Endodermal cell (in vitro differentiated cells): ENCODE measurements around the gene AQP7. TPM values are rescaled to one million over a fixed set of nuclear protein-coding genes. Genes with fewer than 3 reads are reported as not detected.
A peak's percentile ranks its signal among the peaks of the same experiment; 100 is the strongest.
"Not testable (repeated sequence)": the region's sequence is repeated elsewhere in the genome, so short reads cannot be mapped to it uniquely, and the experiment has no call there.

Experiments used
- DNase-seq: peaks from one replicate; pipeline ENCODE4 v3.0.0-alpha.2; 2017
- H3K27ac ChIP-seq: 2 replicates; pipeline ENCODE4 v1.5.1; 2013; ENCODE audit warnings: mild to moderate bottlenecking, low read depth, low read length, moderate library complexity
- H3K27me3 ChIP-seq: 2 replicates; pipeline ENCODE4 v1.6.1; 2013; ENCODE audit warnings: mild to moderate bottlenecking, low read length, moderate library complexity; ENCODE audit not compliant: insufficient read depth, control insufficient read depth, poor library complexity, severe bottlenecking
- H3K36me3 ChIP-seq: 2 replicates; pipeline ENCODE4 v1.7.0; 2013; ENCODE audit warnings: mild to moderate bottlenecking, low read length, moderate library complexity; ENCODE audit not compliant: control insufficient read depth, insufficient read depth
- H3K4me1 ChIP-seq: one replicate; pipeline ENCODE4 v1.7.0; 2013; ENCODE audit warnings: low read length; ENCODE audit not compliant: control insufficient read depth, insufficient read depth
- H3K4me3 ChIP-seq: 2 replicates; pipeline ENCODE4 v1.5.1; 2013; ENCODE audit warnings: mild to moderate bottlenecking, low read length, moderate library complexity
- H3K9ac ChIP-seq: 2 replicates; pipeline ENCODE4 v1.6.1; 2013; ENCODE audit warnings: mild to moderate bottlenecking, low read length, moderate library complexity; ENCODE audit not compliant: poor library complexity, severe bottlenecking; ENCODE audit errors: extremely low read depth
- H3K9me3 ChIP-seq: 2 replicates; pipeline ENCODE4 v1.6.1; 2013; ENCODE audit warnings: mild to moderate bottlenecking, low read length, moderate library complexity; ENCODE audit not compliant: control insufficient read depth
- H3K27ac Mint-ChIP-seq: 2 replicates; pipeline ENCODE4 v1.8.0; 2020; ENCODE audit warnings: mixed read lengths
- H3K27me3 Mint-ChIP-seq: 2 replicates; pipeline ENCODE4 v1.8.0; 2021; ENCODE audit warnings: mild to moderate bottlenecking, mixed read lengths; ENCODE audit not compliant: insufficient read depth
- H3K36me3 Mint-ChIP-seq: 2 replicates; pipeline ENCODE4 v1.8.0; 2020; ENCODE audit warnings: low read depth, mixed read lengths
- H3K4me1 Mint-ChIP-seq: 2 replicates; pipeline ENCODE4 v1.8.0; 2020; ENCODE audit warnings: mixed read lengths
- H3K4me3 Mint-ChIP-seq: 2 replicates; pipeline ENCODE4 v1.8.0; 2020; ENCODE audit warnings: mild to moderate bottlenecking, moderate library complexity, mixed read lengths
- H3K9me3 Mint-ChIP-seq: 2 replicates; pipeline ENCODE4 v1.8.0; 2020; ENCODE audit warnings: mild to moderate bottlenecking, mixed read lengths
- WGBS, 2 experiments: methylation state at CpG; one replicate each; pipeline versions ENCODE4 v1.1.5 to v1.1.7; 2013; ENCODE audit warnings: missing lambda C conversion rate in 2 of 2, mixed read lengths in 1 of 2; ENCODE audit not compliant: insufficient coverage in 1 of 2, insufficient read length in 1 of 2; 5-methylcytosine and 5-hydroxymethylcytosine counted together
- total RNA-seq, 2 donors: library from RNA; stranded (reverse); fragmentation: NEBNext Ultra II Directional in 1 of 2; extraction: Animal tissue kit (Norgen Biotek cat#: 25700) in 1 of 2; gene quantifications; 2 replicates in 1 of 2; 3 replicates in 1 of 2; pipeline ENCODE4 v1.2.1, GENCODE V29; 2021
- TF ChIP-seq, protein P1 (sequence below): fragments of 200-600 bp; sonication (generic); conservative IDR thresholded peaks from 2 replicates; pipeline ENCODE4 v1.5.0; 2021; ENCODE audit warnings: antibody characterized with exemption, mild to moderate bottlenecking

The AQP7 gene
- total RNA-seq, 2 donors from 2014 or later, result 0.38 TPM; not detected in 1

DNA sequence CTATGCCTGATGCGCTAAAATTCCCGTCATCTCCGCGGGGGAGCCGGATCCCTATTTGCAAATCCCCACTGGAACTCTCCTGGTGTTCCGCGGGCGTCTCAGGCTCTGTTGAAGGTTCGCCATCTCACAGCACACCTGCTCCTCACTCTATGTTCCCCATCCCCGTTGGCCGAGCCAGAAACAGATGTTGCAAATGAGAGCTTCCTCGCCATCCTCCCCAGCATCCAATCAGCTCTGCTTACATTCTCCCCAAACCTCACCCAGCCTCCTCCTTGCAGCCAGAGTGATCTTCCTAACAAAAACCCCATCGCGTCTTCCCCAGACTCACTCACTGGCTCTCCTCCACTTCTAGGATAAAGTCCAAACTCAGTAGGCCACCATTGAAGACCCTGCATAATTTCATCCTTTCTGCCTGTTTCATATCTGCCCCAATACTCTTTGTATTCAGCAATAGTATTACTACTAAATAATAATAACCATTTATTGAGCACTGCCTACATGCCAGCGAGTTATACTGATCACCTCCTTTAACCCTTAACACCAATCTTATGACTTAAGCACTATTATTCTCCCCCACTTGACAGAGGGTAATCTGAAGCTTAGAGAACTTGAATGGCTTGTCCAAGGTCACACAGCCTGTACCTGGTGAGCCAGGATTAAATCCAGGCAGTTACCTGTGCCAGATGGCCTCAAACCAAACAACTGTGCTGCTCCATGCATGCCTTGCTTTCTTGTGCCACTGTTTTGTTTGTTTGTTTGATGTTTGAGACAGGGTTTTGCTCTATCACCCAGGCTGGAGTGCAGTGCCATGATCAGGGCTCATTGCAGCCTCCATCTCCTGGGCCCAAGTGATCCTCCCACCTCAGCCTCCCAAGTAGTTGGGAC lies 14.0 kb downstream of the AQP7 start:
- Mint-ChIP-seq H3K36me3 (no peaks in the 10 kb centered on the region), H3K4me1 (peaks cover 20% of the 10 kb centered on the region), H3K9me3 (no peaks in the 10 kb centered on the region), H3K27me3 (peaks cover 8% of the 10 kb centered on the region), H3K4me3 (no peak overlapping the region), H3K27ac (peak overlapping the region; percentile 35)
- peak; percentile 56 for DNase-seq
- Histone ChIP-seq H3K4me1 (no peaks in the 10 kb centered on the region), H3K4me3 (no peak overlapping the region), H3K9ac (no peak overlapping the region), H3K27ac (no peak overlapping the region), H3K27me3 (no peaks in the 10 kb centered on the region), H3K36me3 (no peaks in the 10 kb centered on the region), H3K9me3 (no peaks in the 10 kb centered on the region)
- TF ChIP-seq, protein P1, sequence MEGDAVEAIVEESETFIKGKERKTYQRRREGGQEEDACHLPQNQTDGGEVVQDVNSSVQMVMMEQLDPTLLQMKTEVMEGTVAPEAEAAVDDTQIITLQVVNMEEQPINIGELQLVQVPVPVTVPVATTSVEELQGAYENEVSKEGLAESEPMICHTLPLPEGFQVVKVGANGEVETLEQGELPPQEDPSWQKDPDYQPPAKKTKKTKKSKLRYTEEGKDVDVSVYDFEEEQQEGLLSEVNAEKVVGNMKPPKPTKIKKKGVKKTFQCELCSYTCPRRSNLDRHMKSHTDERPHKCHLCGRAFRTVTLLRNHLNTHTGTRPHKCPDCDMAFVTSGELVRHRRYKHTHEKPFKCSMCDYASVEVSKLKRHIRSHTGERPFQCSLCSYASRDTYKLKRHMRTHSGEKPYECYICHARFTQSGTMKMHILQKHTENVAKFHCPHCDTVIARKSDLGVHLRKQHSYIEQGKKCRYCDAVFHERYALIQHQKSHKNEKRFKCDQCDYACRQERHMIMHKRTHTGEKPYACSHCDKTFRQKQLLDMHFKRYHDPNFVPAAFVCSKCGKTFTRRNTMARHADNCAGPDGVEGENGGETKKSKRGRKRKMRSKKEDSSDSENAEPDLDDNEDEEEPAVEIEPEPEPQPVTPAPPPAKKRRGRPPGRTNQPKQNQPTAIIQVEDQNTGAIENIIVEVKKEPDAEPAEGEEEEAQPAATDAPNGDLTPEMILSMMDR, result no peak
- WGBS, 2 experiments, result 69 to 83% methylated on average over 15 of the region's 15 CpGs

DNA sequence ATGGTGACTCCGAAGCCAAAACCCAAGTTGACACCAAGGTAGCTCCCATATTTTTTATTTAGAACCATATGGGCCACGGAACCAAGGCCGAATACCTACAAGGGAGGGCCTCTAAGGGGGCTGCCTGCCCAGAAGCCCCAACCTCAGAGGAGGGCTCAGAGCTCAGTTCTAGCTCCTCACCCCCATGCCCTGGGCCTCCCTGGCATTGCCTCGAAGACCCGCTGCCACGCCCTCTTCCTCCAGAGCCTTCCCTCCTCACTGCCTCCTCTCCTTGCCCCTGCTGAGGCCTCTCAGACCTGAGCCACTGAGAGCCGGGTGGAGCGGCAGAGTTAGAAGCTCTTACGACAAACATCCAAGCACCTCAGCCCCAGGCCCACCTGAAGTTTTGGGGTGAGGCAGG lies 15.4 kb downstream of the AQP7 start:
- H3K27ac Mint-ChIP-seq, H3K4me3 ChIP-seq, H3K27me3 Mint-ChIP-seq, H3K9ac ChIP-seq, DNase-seq, H3K9me3 Mint-ChIP-seq, H3K36me3 Mint-ChIP-seq, H3K4me1 ChIP-seq, H3K36me3 ChIP-seq, H3K4me3 Mint-ChIP-seq, H3K27me3 ChIP-seq, H3K27ac ChIP-seq, H3K9me3 ChIP-seq: not testable (repeated sequence)
- 93% methylated on average over 9 of the region's 9 CpGs; no CpG with 5 or more reads in 1 of the 2 experiments for WGBS, 2 experiments
- peaks cover 16% of the 10 kb centered on the region for H3K4me1 Mint-ChIP-seq

DNA sequence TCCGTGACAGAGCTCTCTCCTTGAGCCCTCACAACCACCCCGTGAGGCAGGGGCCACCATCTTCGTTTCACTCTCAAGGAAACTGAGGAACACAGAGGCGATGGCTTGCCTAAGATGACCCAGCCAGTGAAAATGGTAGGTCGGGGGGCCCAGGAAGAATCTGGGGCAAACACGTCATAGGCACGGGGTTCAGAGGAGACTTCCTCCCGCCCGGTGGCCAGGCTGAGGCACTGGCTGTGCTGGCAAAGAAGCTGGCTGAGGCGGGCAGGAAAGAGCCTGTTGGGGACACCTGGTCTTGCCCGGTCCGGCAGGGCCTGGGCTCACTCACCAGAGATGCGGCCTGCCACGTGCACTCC lies 15.7 kb downstream of the AQP7 start:
- H3K9ac ChIP-seq, H3K4me1 ChIP-seq, H3K36me3 ChIP-seq, H3K36me3 Mint-ChIP-seq, H3K27ac ChIP-seq, H3K27me3 Mint-ChIP-seq, H3K27ac Mint-ChIP-seq, H3K9me3 Mint-ChIP-seq, DNase-seq, H3K4me3 Mint-ChIP-seq, H3K27me3 ChIP-seq, H3K4me3 ChIP-seq, H3K9me3 ChIP-seq: not testable (repeated sequence)
- 94 to 95% methylated on average over 3 to 12 of the region's 14 CpGs for WGBS, 2 experiments
- H3K4me1 Mint-ChIP-seq, result peaks cover 15% of the 10 kb centered on the region

DNA sequence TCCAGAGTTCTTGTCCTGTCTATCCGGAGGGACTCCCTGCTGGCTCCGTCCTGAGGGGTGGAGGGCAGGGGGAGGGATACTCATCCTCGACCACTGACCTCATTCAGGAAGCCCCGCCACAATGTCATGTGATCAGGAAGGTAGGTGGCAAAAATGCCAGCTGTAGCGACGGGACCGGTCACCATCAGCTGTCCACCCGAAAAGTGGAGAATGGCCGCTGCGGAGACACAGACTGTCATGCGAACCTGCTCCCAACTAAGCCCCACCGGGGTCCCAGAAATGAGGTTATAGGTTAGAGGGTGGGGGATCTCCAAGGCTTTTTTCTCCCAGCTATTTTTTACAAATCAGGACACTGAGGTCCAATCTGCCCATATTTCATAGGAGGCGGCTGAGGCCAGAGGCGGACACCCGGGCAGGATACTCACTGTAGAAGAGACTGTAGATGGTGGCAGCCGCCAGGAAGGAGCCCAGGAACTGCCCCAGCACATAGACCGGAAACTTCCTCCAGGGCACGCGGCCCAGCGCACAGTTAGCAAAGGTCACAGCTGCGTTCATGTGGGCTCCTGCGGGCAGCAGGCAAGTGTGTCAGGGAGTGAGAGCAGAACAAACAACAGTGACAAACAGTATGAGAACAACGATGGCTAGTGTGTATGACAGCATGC lies 16.3 kb downstream of the AQP7 start:
- not testable (repeated sequence) for H3K27me3 Mint-ChIP-seq, DNase-seq, H3K9me3 ChIP-seq, H3K4me1 ChIP-seq, H3K4me3 Mint-ChIP-seq, H3K27me3 ChIP-seq, H3K27ac ChIP-seq, H3K36me3 ChIP-seq, H3K9me3 Mint-ChIP-seq, H3K9ac ChIP-seq, H3K4me3 ChIP-seq, H3K36me3 Mint-ChIP-seq, H3K27ac Mint-ChIP-seq
- H3K4me1 Mint-ChIP-seq, result peaks cover 14% of the 10 kb centered on the region
- WGBS, 2 experiments, result 92 to 94% methylated on average over 7 to 22 of the region's 23 CpGs

DNA sequence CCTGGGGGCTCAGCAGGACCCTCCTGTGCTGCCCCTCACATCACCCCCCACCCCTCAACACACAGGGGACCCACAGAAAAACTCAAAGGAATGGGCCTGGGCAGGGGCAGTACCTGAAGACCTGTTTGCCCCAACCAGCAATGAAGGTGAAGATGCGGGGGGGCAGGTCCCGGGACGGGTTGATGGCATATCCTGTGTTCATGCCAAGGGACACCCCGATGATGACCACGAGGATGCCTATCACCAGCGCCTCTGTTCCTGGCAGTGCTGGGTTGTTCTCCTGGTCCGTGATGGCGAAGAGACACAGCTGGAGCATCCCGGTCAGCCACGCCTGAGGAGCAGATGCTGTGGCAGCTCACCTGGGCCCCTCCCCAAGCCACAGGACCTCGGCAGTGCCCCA lies 16.8 kb downstream of the AQP7 start:
- H3K4me1 ChIP-seq, H3K36me3 Mint-ChIP-seq, H3K27ac ChIP-seq, DNase-seq, H3K27me3 ChIP-seq, H3K4me3 ChIP-seq, H3K27ac Mint-ChIP-seq, H3K9me3 ChIP-seq, H3K9ac ChIP-seq, H3K27me3 Mint-ChIP-seq, H3K36me3 ChIP-seq, H3K4me3 Mint-ChIP-seq, H3K9me3 Mint-ChIP-seq: not testable (repeated sequence)
- WGBS, 2 experiments, result 97 to 99% methylated on average over 7 to 11 of the region's 11 CpGs
- peaks cover 20% of the 10 kb centered on the region for H3K4me1 Mint-ChIP-seq

DNA sequence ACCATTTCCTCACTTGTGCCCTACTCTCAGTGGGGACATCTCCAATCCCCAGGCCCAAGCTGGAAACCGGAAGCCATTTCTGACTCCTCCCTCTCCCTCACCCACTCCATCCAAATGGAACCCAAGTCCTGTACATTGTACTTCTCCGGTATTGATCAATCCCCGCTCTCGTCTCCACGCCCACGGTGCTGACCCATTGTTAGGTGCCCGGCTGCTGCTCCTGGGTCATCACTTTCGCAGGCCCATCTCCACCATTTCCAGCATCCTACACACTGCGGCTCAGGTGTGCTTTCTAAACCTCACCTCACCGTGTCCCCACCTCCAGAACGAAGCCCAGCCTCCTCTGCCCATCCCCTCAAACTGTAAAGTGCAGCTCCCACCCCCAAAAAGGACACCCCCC lies 19.0 kb downstream of the AQP7 start:
- H3K9me3 Mint-ChIP-seq, H3K4me1 ChIP-seq, H3K9me3 ChIP-seq, H3K36me3 ChIP-seq, H3K27me3 Mint-ChIP-seq, H3K27ac ChIP-seq, H3K36me3 Mint-ChIP-seq, H3K4me3 ChIP-seq, H3K9ac ChIP-seq, H3K4me3 Mint-ChIP-seq, H3K27ac Mint-ChIP-seq, DNase-seq, H3K27me3 ChIP-seq: not testable (repeated sequence)
- 93 to 100% methylated on average over 8 to 11 of the region's 11 CpGs for WGBS, 2 experiments
- H3K4me1 Mint-ChIP-seq, result peaks cover 18% of the 10 kb centered on the region
